DOHH2 (cell line): ENCODE measurements around the gene VAPB.

Experiments used
- CTCF ChIP-seq: fragments of 200-600 bp; sonication (generic); IDR thresholded peaks from one replicate; pipeline ENCODE4 v1.5.1; 2014; ENCODE audit warnings: antibody characterized with exemption, mild to moderate bottlenecking, low read depth, low read length; ENCODE audit not compliant: poor library complexity, severe bottlenecking
- EZH2phosphoT487 ChIP-seq: fragments of 200-600 bp; sonication (generic); IDR thresholded peaks from 2 replicates; pipeline ENCODE4 v1.6.1; 2017; ENCODE audit warnings: borderline replicate concordance, mild to moderate bottlenecking, antibody characterized with exemption, low read length, moderate library complexity, mixed read lengths

DNA sequence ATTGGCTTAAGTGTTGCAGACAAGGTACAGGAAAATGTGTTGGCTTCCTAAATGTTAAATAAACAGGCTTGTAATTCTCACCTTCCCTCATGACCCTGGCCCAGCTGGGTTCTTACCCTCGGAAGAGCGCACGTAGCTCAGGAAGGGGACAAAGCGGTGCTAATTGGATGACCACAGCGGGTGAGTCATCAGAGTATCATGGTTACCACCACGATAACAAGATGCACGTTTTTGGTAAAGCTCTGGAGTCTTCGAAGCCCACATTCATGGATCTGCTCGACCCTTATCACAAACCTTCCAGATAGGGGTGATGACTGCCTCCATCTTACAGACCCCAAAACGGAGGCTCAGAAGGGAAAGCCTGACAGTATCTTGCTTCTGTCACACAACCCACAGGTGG, 93.4 kb downstream of the VAPB start:
- TF ChIP-seq CTCF, result no peak
- no peak for TF ChIP-seq EZH2phosphoT487
